SK-N-SH treated with all-trans-retinoic acid at 6 μM for 48 hours (cell line): ENCODE measurements around the gene VWA3A.

Experiments used
- ARNTL ChIP-seq: fragments of 450-650 bp; formaldehyde crosslinking; IDR thresholded peaks from 2 replicates; pipeline ENCODE4 v1.5.0; 2020; ENCODE audit warnings: low read depth, mild to moderate bottlenecking, moderate library complexity, borderline replicate concordance
- CREB5 ChIP-seq: fragments of 250-450 bp; sonication (Bioruptor Pico); IDR thresholded peaks from 2 replicates; pipeline ENCODE4 v1.5.1; 2020; ENCODE audit warnings: low read depth, mild to moderate bottlenecking, moderate library complexity
- PATZ1 ChIP-seq: fragments of 250-450 bp; sonication (Bioruptor Pico); IDR thresholded peaks from 2 replicates; pipeline ENCODE4 v1.8.0; 2020; ENCODE audit warnings: mild to moderate bottlenecking, moderate library complexity, borderline replicate concordance
- ZFP3 ChIP-seq: fragments of 250-450 bp; sonication (Bioruptor Pico); IDR thresholded peaks from 2 replicates; pipeline ENCODE4 v1.5.0; 2020; ENCODE audit warnings: mild to moderate bottlenecking, moderate library complexity

GRCh38 chr16:22089910-22090309, 2.4 kb upstream of the VWA3A start:
- no peak for TF ChIP-seq PATZ1 (CRISPR knock-in tag)
- no peak for TF ChIP-seq ZFP3 (CRISPR knock-in tag)
- no peak for TF ChIP-seq ARNTL
- no peak for TF ChIP-seq CREB5 (CRISPR knock-in tag)
